GM18508 (cell line): ENCODE data around the gene ZC3H15.
"Not testable (repeated sequence)": the region's sequence is repeated elsewhere in the genome, so short reads cannot be mapped to it uniquely, and the experiment has no call there.

ENCODE experiments used
- ATAC-seq: cut with Tn5 transposase; IDR thresholded peaks from one replicate; pipeline ENCODE4 v1.9.1; 2021; ENCODE audit warnings: moderate number of reproducible peaks; ENCODE audit not compliant: insufficient read depth, unreplicated experiment

The ZC3H15 gene

DNA sequence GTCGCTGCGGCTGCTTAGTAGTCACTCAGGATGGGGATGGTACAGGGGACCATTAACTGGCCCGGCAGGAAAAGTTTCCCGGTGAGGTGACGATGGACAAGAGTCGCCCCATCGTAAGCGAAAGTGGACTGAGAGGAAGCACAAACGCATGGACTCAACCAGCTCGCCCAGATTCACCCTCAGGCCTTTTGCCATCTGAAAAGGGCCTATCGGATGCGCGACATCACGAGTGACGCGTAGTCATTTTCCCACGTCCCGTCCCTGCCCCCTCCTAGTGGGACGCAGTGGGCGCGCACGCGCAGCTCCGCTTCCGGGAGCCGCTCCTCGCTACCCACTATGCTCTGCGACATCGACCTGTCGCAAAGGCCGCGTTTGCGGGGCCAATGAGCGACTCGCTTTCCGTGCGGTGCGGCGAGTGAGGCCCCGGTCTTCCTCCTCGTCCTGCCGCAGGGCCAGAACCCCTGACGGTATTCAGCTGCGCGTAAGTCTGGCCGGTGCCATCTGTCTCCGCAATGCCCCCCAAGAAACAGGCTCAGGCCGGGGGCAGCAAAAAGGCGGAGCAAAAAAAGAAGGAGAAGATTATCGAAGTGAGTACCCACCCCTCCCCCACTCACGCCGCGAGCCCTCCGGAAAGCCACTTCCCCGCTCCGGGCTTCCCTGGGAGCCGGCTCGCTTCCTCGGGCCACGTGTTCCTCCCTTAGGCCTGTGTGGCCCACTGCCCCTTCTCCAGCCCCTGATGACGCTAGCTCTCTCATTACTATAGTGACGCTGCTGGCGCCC lies at the start of gene ZC3H15:
Gene ZC3H15, plus strand, starts transcription at position 390 of the 780 bp plus-strand sequence. Its CDS starts 123 bp downstream, at position 513.
- ATAC-seq, result peak; percentile 75

GRCh38 chr2:186437719-186438118 lies 48.3 kb upstream of the ZC3H15 start:
- ATAC-seq, result no peak

DNA sequence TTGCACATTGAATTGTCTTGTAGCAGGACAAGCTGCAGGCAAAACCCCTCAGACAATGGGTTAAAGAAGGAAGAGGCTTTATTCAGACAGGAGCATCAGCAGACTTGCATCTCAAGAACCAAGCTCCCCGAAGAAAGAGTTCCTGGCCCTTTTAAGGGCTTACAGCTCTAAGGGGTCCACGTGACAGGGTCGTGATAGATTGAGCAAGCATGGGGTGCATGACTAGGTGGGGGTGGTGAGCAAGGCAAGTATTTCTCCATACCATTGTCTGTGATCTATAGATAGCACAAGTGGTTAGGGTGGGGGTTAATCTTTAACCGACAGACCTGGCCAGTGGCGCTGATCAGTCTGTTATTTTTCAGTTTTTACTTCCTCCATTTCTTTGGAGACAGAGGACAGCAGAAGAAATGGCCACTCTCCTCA lies 46.4 kb upstream of the ZC3H15 start:
- ATAC-seq, result not testable (repeated sequence)

- no peak for ATAC-seq
Measured at GRCh38 chr2:186440506-186440905, 45.6 kb upstream of the ZC3H15 start.

DNA sequence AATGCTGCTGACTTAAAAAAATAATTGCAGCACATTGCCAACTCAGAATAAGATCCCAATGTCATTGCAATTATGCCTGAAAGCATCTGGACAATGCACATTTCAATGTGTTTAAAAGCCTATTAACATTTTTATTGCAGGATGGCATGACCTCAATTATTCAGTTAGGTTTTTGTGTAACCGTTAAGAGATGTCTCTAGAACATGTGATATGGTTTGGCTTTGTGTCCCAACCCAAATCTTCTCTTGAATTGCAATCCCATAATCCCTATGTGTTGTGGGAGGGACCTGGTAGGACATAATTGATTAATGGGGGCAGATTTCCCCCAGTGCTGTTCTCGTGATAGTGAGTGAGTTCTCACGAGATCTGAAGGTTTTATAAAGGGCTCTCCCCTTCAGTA lies 43.2 kb upstream of the ZC3H15 start:
- ATAC-seq, result no peak

- ATAC-seq, result no peak
Measured at GRCh38 chr2:186443851-186444250, 42.2 kb upstream of the ZC3H15 start.

GRCh38 chr2:186445506-186445905 lies 40.6 kb upstream of the ZC3H15 start:
- no peak for ATAC-seq

- no peak for ATAC-seq
Measured at GRCh38 chr2:186455613-186456012, 30.4 kb upstream of the ZC3H15 start.

DNA sequence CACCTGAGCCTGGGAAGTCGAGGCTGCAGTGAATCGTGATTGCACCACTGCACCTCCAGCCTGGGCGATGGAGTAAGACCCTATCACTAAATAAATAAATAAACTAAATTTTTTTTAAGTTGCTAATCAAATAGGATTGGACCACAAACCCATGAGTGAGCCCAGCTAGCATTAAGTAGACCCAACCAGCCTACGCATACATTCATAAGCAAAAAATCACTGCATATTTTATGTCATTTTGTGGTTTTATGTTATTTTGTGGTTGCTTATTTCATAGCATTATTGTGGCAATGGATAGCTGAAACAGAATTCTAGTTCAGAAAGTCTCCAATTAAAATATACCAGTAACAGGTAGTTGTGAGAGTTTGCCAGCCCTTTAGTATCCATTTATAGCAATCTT lies 29.1 kb upstream of the ZC3H15 start:
- no peak for ATAC-seq

GRCh38 chr2:186457908-186458307 lies 28.2 kb upstream of the ZC3H15 start:
- ATAC-seq, result no peak

GRCh38 chr2:186459009-186459408 lies 27.1 kb upstream of the ZC3H15 start:
- ATAC-seq, result no peak

DNA sequence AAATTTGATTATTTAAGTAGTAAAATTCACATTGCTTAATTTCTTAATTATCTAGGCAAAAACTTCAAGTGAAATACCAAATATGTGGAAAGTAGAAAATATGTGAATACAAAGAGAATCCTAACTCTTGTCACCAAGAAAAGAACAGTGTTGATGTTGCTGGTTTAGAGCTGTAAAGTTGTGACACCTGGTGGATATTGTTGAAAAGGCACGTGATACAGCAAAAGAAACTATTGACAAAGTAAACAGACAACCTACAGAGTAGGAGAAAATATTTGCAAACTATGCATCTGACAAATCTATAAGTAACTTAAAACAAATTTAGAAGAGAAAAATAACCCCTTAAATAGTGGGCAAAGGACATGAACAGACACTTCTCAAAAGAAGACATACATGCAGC lies 25.6 kb upstream of the ZC3H15 start:
- peak; percentile 80 for ATAC-seq

DNA sequence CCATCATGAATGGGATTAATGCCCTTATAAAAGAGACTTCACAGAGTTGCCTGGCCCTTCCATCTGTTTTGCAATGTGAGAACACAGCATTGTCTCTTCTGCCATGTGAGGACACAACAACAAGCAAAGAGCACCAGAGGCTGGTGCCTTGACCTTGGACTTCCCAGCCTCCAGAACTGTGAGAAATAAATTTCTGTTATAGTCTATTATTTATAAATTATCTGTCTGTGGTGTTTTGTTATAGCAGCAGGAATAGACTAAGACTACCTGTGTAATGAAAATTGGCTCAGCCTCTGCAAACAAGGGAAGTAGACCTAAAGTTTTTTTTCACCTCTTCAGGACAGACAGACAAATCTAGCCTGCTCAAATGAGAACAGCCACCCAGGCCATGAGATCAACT lies 19.3 kb upstream of the ZC3H15 start:
- no peak for ATAC-seq

- no peak for ATAC-seq
Measured at GRCh38 chr2:186467421-186467820, 18.6 kb upstream of the ZC3H15 start.

DNA sequence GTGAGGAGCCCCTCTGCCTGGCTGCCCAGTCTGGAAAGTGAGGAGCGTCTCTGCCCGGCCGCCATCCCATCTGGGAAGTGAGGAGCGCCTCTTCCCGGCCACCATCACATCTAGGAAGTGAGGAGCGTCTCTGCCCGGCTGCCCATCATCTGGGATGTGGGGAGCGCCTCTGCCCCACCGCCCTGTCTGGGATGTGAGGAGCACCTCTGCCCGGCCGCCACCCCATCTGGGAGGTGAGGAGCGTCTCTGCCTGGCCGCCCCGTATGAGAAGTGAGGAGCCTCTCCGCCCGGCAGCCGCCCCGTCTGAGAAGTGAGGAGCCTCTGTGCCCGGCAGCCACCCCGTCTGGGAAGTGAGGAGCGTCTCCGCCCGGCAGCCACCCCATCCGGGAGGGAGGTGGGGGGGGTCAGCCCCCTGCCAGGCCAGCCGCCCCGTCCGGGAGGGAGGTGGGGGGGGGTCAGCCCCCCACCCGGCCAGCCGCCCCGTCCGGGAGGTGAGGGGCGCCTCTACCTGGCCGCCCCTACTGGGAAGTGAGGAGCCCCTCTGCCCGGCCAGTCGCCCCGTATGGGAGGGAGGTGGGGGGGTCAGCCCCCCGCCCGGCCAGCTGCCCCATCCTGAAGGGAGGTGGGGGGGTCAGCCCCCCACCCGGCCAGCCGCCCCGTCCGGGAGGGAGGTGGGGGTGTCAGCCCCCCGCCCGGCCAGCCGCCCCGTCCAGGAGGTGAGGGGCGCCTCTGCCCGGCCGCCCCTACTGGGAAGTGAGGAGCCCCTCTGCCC lies 13.2 kb upstream of the ZC3H15 start:
- not testable (repeated sequence) for ATAC-seq

- peak; percentile 70 for ATAC-seq
Measured at GRCh38 chr2:186474239-186474638, 11.8 kb upstream of the ZC3H15 start.

- ATAC-seq, result no peak
Measured at GRCh38 chr2:186477790-186478189, 8.3 kb upstream of the ZC3H15 start.

- no peak for ATAC-seq
Measured at GRCh38 chr2:186480991-186481390, 5.1 kb upstream of the ZC3H15 start.

DNA sequence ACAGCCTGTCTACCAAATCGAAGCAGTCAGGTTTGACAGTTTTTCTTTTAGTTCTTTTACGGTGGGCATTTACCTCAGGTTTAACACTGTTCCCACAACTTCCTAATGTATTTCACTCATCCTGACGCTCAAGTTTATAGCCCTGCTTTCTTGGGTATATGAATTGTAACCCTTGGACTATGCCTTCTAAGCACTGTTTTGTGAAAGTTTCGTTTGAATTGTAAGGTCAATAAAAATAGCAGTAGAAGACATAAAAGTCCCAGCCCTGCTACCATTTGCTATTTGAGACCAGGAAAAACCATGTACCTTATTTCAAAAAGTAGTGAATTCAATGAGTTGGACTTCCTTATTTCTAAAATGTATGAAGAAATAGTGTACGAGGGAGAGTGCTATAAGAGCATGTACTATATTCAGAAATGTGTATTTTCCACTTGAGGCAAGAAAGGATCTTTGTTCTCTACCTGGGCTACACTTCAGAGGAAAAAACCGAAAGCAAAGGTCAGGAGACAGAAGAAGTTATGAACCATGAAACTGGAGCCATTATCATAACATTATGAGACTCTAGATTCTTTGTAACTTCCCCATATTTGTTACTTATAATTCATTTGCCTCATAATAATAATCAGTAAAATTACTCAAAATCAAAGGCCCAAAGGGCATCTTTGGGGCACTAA lies 1.9 kb upstream of the ZC3H15 start:
- ATAC-seq, result no peak

GRCh38 chr2:186485576-186485870 lies 537 bp upstream of the ZC3H15 start:
- no peak for ATAC-seq
